Measurements from ENCODE around the gene FHL2. TPM values are rescaled to one million over a fixed set of nuclear protein-coding genes. Genes with fewer than 3 reads are reported as not detected.

The FHL2 gene
- total and polyA plus RNA-seq, 2 of the 13 experiments (the other 11 are each of a cell fraction or from before 2014, with no cell fraction given), result 1.9 to 74.8 TPM

GRCh38 chr2:105337122-105338019 lies 61.5 kb downstream of the FHL2 start, which contains the start of gene C2orf49 (continued):
- TF ChIP-seq, protein P1, sequence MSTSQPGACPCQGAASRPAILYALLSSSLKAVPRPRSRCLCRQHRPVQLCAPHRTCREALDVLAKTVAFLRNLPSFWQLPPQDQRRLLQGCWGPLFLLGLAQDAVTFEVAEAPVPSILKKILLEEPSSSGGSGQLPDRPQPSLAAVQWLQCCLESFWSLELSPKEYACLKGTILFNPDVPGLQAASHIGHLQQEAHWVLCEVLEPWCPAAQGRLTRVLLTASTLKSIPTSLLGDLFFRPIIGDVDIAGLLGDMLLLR (CRISPR knock-in tag; IDR thresholded peaks at IDR 0.05), result no peak
- TF ChIP-seq MATR3 (CRISPR knock-in tag; IDR thresholded peaks at IDR 0.05) (no peak), ZNF530 (CRISPR knock-in tag; IDR thresholded peaks at IDR 0.05; ENCODE audit: low read depth) (no peak), RBM22 (optimal IDR thresholded peaks at IDR 0.05; ENCODE audit: low read length) (no peak), KAT8 (CRISPR knock-in tag; IDR thresholded peaks at IDR 0.05) (peak; percentile 100), TFE3 (CRISPR knock-in tag; IDR thresholded peaks at IDR 0.05) (no peak), ARNT (IDR thresholded peaks at IDR 0.05) (no peak), SALL2 (CRISPR knock-in tag; IDR thresholded peaks at IDR 0.05) (0 out of 2 replicates have a peak, but pooled peaks have one; percentile 47), NFE2 (CRISPR knock-in tag; IDR thresholded peaks at IDR 0.05) (no peak; the same call in 1 of the 2 replicates), ONECUT2 (CRISPR knock-in tag; IDR thresholded peaks at IDR 0.05) (no peak), ZNF547 (CRISPR knock-in tag; IDR thresholded peaks at IDR 0.05) (peak; percentile 91), ZBTB42 (CRISPR knock-in tag; IDR thresholded peaks at IDR 0.05) (no peak), RFXANK (CRISPR knock-in tag; IDR thresholded peaks at IDR 0.05) (peak; percentile 70), IKZF4 (CRISPR knock-in tag; IDR thresholded peaks at IDR 0.05; ENCODE audit: borderline replicate concordance, low read depth, not compliant biosample characterization) (peak; percentile 86), ZBTB38 (CRISPR knock-in tag; IDR thresholded peaks at IDR 0.05) (peak; percentile 39; the same call in 1 of the 2 replicates), RBM39 (IDR thresholded peaks at IDR 0.05; ENCODE audit: low read depth, low read length, poor library complexity, severe bottlenecking) (no peak), ZNF343 (CRISPR knock-in tag; IDR thresholded peaks at IDR 0.05) (peak; percentile 9; the same call in 1 of the 2 replicates)
- TF ChIP-seq, protein P2, sequence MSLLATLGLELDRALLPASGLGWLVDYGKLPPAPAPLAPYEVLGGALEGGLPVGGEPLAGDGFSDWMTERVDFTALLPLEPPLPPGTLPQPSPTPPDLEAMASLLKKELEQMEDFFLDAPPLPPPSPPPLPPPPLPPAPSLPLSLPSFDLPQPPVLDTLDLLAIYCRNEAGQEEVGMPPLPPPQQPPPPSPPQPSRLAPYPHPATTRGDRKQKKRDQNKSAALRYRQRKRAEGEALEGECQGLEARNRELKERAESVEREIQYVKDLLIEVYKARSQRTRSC (CRISPR knock-in tag; IDR thresholded peaks at IDR 0.05; ENCODE audit: low read depth), result no peak
- TF ChIP-seq, protein P3, sequence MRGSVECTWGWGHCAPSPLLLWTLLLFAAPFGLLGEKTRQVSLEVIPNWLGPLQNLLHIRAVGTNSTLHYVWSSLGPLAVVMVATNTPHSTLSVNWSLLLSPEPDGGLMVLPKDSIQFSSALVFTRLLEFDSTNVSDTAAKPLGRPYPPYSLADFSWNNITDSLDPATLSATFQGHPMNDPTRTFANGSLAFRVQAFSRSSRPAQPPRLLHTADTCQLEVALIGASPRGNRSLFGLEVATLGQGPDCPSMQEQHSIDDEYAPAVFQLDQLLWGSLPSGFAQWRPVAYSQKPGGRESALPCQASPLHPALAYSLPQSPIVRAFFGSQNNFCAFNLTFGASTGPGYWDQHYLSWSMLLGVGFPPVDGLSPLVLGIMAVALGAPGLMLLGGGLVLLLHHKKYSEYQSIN (CRISPR knock-in tag; IDR thresholded peaks at IDR 0.05; ENCODE audit: borderline replicate concordance), result no peak
- TF ChIP-seq, protein P4, sequence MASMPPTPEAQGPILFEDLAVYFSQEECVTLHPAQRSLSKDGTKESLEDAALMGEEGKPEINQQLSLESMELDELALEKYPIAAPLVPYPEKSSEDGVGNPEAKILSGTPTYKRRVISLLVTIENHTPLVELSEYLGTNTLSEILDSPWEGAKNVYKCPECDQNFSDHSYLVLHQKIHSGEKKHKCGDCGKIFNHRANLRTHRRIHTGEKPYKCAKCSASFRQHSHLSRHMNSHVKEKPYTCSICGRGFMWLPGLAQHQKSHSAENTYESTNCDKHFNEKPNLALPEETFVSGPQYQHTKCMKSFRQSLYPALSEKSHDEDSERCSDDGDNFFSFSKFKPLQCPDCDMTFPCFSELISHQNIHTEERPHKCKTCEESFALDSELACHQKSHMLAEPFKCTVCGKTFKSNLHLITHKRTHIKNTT (CRISPR knock-in tag; IDR thresholded peaks at IDR 0.05), result no peak
- TF ChIP-seq, protein P5, sequence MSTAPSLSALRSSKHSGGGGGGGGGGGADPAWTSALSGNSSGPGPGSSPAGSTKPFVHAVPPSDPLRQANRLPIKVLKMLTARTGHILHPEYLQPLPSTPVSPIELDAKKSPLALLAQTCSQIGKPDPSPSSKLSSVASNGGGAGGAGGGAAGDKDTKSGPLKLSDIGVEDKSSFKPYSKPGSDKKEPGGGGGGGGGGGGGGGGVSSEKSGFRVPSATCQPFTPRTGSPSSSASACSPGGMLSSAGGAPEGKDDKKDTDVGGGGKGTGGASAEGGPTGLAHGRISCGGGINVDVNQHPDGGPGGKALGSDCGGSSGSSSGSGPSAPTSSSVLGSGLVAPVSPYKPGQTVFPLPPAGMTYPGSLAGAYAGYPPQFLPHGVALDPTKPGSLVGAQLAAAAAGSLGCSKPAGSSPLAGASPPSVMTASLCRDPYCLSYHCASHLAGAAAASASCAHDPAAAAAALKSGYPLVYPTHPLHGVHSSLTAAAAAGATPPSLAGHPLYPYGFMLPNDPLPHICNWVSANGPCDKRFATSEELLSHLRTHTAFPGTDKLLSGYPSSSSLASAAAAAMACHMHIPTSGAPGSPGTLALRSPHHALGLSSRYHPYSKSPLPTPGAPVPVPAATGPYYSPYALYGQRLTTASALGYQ (CRISPR knock-in tag; IDR thresholded peaks at IDR 0.05), result no peak
- TF ChIP-seq, protein P6, sequence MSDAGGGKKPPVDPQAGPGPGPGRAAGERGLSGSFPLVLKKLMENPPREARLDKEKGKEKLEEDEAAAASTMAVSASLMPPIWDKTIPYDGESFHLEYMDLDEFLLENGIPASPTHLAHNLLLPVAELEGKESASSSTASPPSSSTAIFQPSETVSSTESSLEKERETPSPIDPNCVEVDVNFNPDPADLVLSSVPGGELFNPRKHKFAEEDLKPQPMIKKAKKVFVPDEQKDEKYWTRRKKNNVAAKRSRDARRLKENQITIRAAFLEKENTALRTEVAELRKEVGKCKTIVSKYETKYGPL (CRISPR knock-in tag; IDR thresholded peaks at IDR 0.05), result no peak

All from HepG2 (cell line).